Left lung (tissue), 10 donors: ENCODE measurements around the gene KRT12. TPM values are rescaled to one million over a fixed set of nuclear protein-coding genes. Genes with fewer than 3 reads are reported as not detected.

ENCODE experiments used
- ATAC-seq: fragments of 200-7000 bp; cut with Tn5 transposase; one replicate; pipeline ENCODE4 v1.9.1; 2020; ENCODE audit warnings: moderate library complexity
- DNase-seq, 4 donors: peaks; one replicate each; pipeline ENCODE4 v3.0.0-alpha.2; 2013 to 2020
- H3K27ac ChIP-seq, 2 donors: fragments of 200-600 bp; sonication (generic) in 1 of 2; one replicate each; pipeline versions ENCODE4 v1.5.0 to v1.8.0; 2020 to 2021
- H3K27me3 ChIP-seq, 2 donors: fragments of 200-600 bp; sonication (generic) in 1 of 2; one replicate each; pipeline versions ENCODE4 v1.5.0 to v1.8.0; 2020 to 2021
- H3K36me3 ChIP-seq, 2 donors: fragments of 200-600 bp; sonication (generic) in 1 of 2; one replicate each; pipeline versions ENCODE4 v1.5.0 to v1.8.0; 2020 to 2021
- H3K4me1 ChIP-seq, 2 donors: fragments of 200-600 bp; one replicate each; pipeline ENCODE4 v1.8.0; 2021
- H3K4me3 ChIP-seq, 2 donors: fragments of 200-600 bp; sonication (generic) in 1 of 2; one replicate each; pipeline versions ENCODE4 v1.5.0 to v1.8.0; 2020 to 2021; ENCODE audit warnings: mild to moderate bottlenecking in 1 of 2
- H3K9me3 ChIP-seq, 2 donors: fragments of 200-600 bp; sonication (generic) in 1 of 2; one replicate each; pipeline versions ENCODE4 v1.5.0 to v1.8.0; 2020 to 2021
- CTCF ChIP-seq, 2 donors: fragments of 200-600 bp; sonication (generic) in 1 of 2; IDR thresholded peaks; one replicate each; pipeline versions ENCODE4 v1.5.0 to v1.8.0; 2021; ENCODE audit warnings: antibody characterized with exemption in 2 of 2
- intact Hi-C, 2 donors: fragments of 100-400 bp; cut with DNase I; formaldehyde crosslinking; loops; one replicate each; pipeline versions ENCODE4 v1.11.2 to v1.14.2; 2022
- polyA plus RNA-seq, 6 donors: library from polyadenylated mRNA; unstranded; fragments of 120-200 nt; gene quantifications; one replicate each; pipeline ENCODE4 v1.2.1, GENCODE V29; 2013; ENCODE audit not compliant: insufficient read length in 6 of 6
- total RNA-seq, 2 donors: library from RNA; stranded (reverse); fragmentation: NEBNext Ultra II Directional; extraction: Animal tissue kit (Norgen Biotek cat#: 25700); gene quantifications; one replicate each; pipeline ENCODE4 v1.2.1, GENCODE V29; 2021
- donor health status: DM: no; HTN: yes; CAD: no.
- donor health status: DM: no; HTN: no; CAD: no.

Gene KRT12
- total and polyA plus RNA-seq, 8 donors: 0.10 to 0.26 (median 0.21) TPM; not detected in 5

- ATAC-seq (no peak), DNase-seq (no peak)
- H3K4me3 ChIP-seq: no peak overlapping the region
- H3K27me3 ChIP-seq: peaks cover 0 to 26% of the 10 kb centered on the region in 2 donors
- TF ChIP-seq CTCF (IDR thresholded peaks at IDR 0.05): no peak
- H3K9me3 ChIP-seq: no peaks in the 10 kb centered on the region
- intact Hi-C loops: loop anchor here in 1 of 2 donors (10.0 kb wide), 1 partner anchor 639 kb away; no protein-coding TSS in a partner anchor
- no peak overlapping the region for H3K27ac ChIP-seq
- peaks cover 0 to 25% of the 10 kb centered on the region in 2 donors for H3K4me1 ChIP-seq
- H3K36me3 ChIP-seq: no peaks in the 10 kb centered on the region
These were observed 38.3 kb upstream of the KRT12 start for GRCh38 chr17:40905370-40905769.

- peak; percentile 83 for ATAC-seq
- H3K4me3 ChIP-seq: no peak overlapping the region
- no peak overlapping the region for H3K27ac ChIP-seq
- TF ChIP-seq CTCF (IDR thresholded peaks at IDR 0.05): no peak
- no peak for DNase-seq
- intact Hi-C loops: loop anchor here in 1 of 2 donors (10.0 kb wide), 1 partner anchor 642 kb away; no protein-coding TSS in a partner anchor
- H3K9me3 ChIP-seq: no peaks in the 10 kb centered on the region
- peaks cover 0 to 12% of the 10 kb centered on the region in 2 donors for H3K4me1 ChIP-seq
- peaks cover 0 to 19% of the 10 kb centered on the region in 2 donors for H3K27me3 ChIP-seq
- no peaks in the 10 kb centered on the region for H3K36me3 ChIP-seq
These were observed 36.3 kb upstream of the KRT12 start for GRCh38 chr17:40903129-40903847.

GRCh38 chr17:40902498-40902897 is 35.5 kb upstream of the KRT12 start:
- no peak overlapping the region for H3K27ac ChIP-seq
- H3K36me3 ChIP-seq: no peaks in the 10 kb centered on the region
- H3K4me1 ChIP-seq: peaks cover 0 to 12% of the 10 kb centered on the region in 2 donors
- peaks cover 0 to 11% of the 10 kb centered on the region in 2 donors for H3K27me3 ChIP-seq
- intact Hi-C loops: loop anchor here in 1 of 2 donors (10.0 kb wide), 1 partner anchor 642 kb away; no protein-coding TSS in a partner anchor
- DNase-seq: no peak
- TF ChIP-seq CTCF (IDR thresholded peaks at IDR 0.05): no peak
- H3K4me3 ChIP-seq: no peak overlapping the region
- no peaks in the 10 kb centered on the region for H3K9me3 ChIP-seq
- ATAC-seq: peak; percentile 14

GRCh38 chr17:40901981-40902474 is 35.0 kb upstream of the KRT12 start:
- Histone ChIP-seq H3K9me3 (no peaks in the 10 kb centered on the region), H3K27ac (no peak overlapping the region), H3K27me3 (peaks cover 0 to 9% of the 10 kb centered on the region in 2 donors), H3K36me3 (no peaks in the 10 kb centered on the region), H3K4me1 (peaks cover 0 to 12% of the 10 kb centered on the region in 2 donors), H3K4me3 (no peak overlapping the region)
- DNase-seq: no peak
- peak; percentile 51 for ATAC-seq
- intact Hi-C loops: loop anchor here in 1 of 2 donors (10.0 kb wide), 1 partner anchor 643 kb away; no protein-coding TSS in a partner anchor
- no peak for TF ChIP-seq CTCF (IDR thresholded peaks at IDR 0.05)

GRCh38 chr17:40900809-40901356 is 33.9 kb upstream of the KRT12 start:
- H3K27me3 ChIP-seq: peaks cover 0 to 9% of the 10 kb centered on the region in 2 donors
- intact Hi-C loops: loop anchor here in 1 of 2 donors (10.0 kb wide), 1 partner anchor 644 kb away; no protein-coding TSS in a partner anchor
- TF ChIP-seq CTCF (IDR thresholded peaks at IDR 0.05): no peak
- H3K36me3 ChIP-seq: no peaks in the 10 kb centered on the region
- no peaks in the 10 kb centered on the region for H3K9me3 ChIP-seq
- no peak for ATAC-seq
- H3K4me3 ChIP-seq: no peak overlapping the region
- peaks cover 0 to 12% of the 10 kb centered on the region in 2 donors for H3K4me1 ChIP-seq
- no peak for DNase-seq
- no peak overlapping the region for H3K27ac ChIP-seq
